HG03139 (cell line): ENCODE data around the gene CEP85L.

Experiments
- ATAC-seq: cut with Tn5 transposase; IDR thresholded peaks from one replicate; pipeline ENCODE4 v1.9.1; 2021; ENCODE audit not compliant: unreplicated experiment

Gene CEP85L

DNA sequence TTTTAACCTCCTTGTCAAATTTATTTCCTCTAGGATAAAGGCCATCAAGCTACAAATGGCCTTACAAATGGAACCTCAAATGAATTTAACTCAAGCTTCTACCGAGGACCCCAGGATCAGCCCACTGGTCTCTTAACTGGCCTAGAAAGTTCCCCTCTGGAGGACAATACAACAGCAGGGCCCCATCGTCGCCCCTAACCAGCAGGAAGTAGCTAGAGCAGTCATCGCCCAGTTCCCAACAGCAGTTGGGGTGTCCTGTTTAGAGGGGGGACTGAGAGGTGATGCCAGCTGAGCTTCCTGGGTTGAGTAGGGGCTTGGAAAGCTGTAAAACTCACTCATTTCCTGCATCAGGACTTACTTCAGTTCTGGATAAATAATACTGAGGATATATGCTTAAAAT, 25.6 kb downstream of the CEP85L start:
- ATAC-seq, result no peak

DNA sequence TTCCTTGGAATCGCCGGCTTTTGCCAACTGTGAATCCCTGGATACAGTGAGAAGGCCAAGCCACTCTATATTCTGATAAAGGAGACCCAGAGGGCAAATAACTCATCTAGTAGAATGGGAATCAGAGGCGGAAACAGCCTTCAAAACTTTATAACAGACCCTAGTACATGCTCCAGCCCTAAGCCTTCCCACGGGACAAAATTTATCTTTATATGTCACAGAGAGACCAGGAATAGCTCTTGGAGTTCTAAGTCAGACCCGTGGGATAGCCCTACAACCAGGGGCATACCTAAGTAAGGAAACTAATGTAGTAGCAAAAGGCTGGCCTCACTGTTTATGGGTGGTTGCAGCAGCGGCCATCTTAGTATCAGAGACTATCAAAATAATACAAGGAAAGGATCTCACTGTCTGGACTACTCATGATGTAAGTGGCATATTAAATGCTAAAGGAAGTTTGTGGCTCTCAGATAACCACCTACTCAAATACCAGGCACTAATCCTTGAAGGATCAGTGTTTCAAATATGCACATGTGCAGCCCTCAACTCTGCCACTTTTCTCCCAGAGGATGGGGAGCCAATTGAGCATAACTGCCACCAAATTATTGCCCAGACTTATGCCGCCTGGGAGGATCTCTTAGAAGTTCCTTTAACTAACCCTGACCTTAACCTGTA, 29.5 kb downstream of the CEP85L start:
- ATAC-seq, result no peak

DNA sequence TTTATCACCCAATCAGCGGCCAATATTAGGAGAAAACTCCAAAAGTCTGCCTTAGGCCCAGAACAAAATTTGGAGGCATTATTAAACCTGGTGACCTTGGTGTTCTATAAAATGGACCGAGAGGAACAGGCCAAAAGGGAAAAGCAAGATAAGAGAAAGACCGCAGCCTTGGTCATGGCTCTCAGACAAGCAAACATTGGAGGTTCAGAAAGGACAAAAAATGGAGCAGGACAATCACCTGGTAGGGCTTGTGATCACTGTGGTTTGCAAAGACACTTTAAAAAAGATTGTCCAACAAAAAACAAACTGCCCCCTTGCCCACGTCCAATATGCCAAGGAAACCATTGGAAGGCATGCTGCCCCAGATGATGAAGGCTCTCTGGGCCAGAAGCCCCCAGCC, 31.2 kb downstream of the CEP85L start:
- ATAC-seq, result no peak

DNA sequence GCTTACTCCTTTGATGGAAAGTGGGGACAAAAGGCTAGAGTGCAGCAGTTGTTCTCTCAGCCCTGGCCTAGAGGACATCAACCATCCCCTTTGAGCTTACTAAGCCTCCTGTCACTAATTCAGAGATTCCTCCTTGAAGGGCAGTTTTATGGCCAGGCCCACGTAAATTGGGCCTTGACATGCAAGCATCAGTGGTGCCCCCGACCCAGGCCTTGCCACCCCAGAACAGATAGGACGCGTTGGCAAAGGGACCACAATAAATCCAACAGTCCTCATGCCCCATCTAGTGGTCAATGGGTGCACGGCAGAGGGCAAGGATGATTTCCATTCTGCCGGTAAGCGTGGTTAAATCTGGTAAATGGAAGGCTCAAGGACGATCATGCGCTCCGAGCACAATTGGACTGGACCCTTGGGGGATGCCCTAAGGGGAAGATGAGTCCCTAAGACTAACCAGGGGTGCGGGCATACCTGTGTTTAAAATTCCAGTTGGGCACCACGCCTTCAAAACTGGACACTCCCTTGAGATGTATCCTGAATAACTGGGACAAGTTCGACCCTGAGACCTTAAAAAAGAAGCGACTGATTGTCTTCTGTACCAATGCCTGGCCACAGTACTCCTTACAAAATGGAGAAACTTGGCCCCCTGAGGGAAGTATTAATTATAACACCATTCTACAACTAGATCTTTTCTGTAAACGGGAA, 32.6 kb downstream of the CEP85L start:
- ATAC-seq, result peak; percentile 75

DNA sequence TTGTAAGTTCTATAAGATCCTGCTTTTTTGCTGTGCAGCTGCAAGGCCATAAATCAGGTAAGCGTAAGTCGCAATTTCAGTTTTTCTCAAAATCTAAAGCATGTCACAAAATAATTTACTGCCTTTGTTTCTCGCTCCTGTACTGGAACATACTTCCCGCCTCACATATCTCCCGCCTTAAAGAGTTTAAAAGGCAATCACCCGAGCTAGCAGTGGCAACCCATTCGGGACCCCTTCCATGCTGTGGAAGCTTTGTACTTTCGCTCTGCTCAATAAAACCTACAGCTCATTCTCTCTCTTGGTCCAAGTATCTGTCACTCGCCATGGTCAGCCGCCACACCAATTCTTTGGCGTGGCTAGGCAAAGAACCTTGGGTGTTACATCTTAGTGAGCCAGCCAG, 34.0 kb downstream of the CEP85L start:
- no peak for ATAC-seq

DNA sequence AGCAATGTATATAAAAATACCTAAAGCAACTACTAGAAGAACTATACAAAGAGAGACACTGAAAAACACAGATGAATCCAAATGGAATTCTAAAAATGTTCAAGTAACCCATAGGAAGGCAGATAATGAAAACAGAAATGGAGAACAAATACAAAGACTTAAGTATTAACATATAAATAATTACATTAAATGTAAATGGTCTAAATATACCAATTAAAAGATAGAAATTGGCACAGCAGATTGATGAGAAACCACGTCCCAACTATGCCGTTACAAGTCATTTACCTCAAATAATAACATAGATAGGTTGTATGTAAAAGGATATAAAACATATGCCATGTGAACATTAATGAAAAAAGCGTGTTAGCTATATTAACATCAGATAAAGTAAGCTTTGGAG, 40.1 kb downstream of the CEP85L start:
- no peak for ATAC-seq

DNA sequence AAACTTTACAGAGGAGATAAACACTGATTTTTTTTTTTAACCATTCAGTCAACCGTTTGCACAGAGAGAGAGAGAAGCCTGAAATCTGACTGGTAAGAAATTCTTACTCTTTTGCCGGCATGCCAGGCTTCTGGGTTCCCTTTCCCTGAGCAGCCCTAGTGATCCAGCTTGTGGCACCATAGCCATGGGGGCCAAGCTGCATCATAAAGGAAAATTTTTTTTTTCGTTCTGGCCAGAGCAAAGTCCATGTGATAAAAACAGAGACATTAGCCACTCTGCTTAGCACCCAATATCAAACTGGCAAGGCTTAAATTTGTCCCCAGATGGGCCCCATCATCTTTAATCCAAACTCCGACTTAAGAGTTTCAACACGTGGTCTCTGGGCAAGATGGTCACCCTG, 44.5 kb downstream of the CEP85L start:
- no peak for ATAC-seq

DNA sequence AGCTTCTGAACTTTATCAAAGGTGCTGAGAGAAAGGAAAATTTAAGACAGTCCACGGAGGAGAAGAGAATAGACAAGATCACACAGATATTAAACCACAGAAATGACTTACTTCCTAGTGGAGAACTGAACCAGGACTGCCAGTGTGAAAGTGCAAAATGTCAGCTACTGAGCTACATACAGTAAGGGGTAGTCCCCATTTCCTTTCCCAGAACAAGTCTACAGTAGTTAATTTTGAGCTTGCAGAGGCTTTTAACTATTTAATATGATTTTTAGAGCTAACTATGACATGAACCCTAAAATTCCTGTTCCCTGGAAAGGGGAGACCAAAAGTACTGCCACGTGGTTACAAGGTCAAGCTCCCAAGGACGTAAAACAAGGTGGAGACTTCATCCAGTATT, 45.1 kb downstream of the CEP85L start:
- ATAC-seq, result no peak

DNA sequence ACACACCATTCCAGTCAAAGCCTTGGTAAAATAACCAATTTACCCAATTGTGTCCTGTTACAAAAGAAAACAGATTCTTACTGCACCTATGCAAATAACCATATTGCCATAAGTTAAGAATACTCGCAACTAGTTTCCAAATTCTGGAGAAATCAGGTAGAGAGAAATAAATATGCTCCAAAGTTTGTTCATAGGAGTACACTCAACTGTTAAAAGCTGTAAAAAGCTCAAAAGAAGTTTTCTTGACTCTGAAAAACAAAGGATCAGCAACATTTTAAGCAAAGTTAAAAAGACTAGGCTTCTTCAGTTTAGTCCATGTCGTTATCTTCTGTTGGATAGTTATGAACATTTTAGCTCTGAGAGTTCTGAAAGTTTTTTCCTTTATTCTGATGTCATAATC, 48.0 kb downstream of the CEP85L start:
- no peak for ATAC-seq

DNA sequence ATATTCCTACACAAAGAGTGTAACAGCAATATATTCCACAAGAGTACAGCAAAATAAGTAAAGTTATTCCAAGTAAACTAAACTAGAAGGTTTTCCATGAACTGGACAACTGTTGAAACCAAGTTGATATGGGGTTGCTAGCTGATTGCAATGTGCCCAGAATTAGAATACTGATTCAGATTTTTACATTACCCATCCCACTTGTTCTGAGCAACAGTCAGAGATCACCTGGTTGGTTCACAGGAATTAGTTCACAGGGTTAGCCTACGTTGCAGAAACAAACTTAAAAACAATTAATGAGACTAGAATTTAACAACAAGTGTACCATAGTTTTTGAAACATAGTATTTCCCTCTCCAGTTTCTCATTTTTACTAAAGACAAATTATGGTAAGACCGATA, 49.1 kb downstream of the CEP85L start:
- no peak for ATAC-seq

DNA sequence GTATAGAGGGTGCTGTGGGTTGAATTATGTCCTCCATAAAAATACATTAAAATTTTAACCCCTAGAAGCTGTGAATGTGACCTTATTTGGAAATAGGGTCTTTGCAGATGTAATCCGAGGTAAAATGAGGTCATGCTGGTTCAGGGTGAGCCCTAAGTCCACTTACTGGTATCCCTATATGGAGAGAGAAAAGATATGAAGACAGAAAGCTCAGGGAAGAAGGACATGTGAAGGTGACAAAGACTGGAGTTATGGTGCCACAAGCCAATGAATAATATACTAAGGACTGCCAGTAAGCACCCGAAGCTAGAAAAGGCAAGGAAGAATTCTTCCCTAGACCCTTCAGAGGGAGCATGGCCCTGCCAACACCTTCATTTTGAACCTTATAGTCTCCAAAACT, 53.1 kb downstream of the CEP85L start:
- ATAC-seq, result no peak

DNA sequence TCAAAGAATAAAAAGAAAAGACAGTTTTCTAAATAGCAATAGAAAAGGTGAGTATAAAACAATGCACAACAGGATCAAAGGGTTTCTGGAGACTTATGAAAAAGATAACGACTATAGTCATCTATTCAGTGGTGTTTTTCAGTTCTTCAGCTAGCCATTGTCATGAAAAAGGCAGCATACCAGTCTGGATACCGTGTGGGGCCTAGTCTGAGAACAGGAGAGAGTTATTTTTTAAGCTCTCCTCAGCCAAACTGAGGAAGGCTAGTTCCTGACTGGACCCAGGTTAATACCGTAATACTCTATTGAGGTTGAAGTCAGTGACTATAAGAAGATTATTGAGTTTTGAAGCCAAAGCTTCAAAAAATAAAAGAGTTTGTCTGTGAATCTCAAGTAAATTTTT, 53.8 kb downstream of the CEP85L start:
- ATAC-seq, result no peak

DNA sequence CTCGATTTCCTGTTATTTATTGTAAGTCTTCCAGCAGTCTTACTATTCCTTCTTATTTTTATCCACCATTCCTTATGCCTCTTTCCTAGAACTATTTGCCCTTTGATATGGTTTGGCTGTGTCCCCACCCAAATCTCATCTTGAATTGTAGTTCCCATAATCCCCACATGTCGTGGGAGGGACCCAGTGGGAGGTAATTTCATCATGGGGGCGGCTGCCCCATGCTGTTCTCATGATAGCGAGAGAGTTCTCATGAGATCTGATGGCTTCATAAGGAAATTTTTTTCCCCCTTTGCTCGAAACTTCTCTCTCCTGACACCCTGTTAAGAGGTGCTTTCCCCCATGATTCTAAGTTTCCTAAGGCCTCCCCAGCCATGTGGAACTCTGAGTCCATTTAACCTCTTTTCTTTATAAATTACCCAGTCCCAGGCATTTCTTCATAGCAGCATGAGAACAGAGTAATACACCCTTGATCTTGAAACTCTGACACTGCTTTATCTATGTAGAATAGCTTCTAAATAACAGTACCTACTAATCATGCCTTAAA, 54.5 kb downstream of the CEP85L start:
- ATAC-seq, result no peak

DNA sequence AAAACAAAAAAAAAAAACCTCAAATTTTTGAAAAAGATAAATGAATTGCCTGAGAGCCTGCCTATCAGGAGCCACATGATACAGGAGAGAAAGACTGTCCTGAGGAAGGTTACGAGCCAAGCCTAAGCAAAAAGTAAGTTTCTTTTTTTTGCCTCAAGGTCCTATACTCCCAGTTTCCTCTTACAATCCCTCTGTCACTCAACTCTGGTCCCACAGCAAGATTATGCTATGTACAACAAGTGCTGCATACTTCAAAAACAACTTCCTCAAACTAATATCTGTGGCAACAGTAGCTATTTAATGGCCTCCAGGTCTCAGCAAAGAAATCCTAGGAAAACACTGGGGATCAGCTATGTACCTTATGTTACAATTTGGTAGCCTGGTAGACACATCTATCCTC, 56.5 kb downstream of the CEP85L start:
- no peak for ATAC-seq

DNA sequence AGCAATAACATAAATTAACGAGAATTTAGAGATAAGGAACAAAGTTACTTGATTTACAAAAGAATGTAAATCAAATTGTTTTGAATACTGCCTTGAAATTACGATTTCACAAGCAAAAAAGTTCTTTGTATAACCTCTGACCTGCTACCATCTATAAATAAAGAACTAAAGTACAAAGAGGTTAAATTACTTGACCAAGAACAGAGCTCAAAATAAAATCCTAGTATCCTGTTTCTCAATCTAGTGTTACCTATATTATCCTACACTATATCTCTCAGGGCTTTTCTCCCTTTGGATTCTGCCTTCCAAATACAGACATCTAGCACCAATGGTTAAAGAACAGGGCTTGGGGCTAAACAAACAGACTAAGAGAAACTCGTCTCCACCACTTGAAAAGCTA, 59.5 kb downstream of the CEP85L start:
- no peak for ATAC-seq

DNA sequence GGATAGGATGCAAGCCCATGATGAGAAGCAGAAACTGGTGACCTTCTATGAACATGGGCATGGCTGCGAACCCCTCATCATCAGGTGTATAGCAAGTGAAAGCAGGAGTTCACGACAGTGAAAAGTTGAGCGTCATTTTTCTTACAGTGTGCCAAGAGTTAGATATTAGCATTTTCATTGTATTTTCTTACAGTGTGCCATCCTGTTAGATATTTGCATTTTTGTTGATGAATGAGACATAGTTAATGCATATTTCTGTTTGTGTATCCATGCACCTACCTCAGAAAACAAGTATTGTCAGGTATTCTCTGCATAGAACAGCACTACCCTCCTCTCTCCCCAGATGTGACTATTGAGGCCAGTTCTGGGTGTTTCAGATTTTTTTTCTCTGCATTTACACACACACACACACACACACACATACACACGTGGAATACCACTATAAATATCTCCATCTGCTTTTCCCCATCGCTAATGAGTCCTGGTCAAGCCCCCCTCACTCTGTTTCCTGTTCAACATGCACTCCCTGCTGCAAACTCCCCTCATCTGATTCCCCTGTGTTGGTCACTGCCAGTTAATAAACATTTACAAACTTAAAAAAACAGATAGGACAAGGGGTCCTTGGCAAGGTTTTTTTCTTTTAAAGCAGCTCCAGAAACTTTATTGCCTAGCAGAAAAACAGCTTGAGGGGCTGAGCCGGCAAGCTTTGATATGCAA, 61.6 kb downstream of the CEP85L start:
- ATAC-seq, result no peak

DNA sequence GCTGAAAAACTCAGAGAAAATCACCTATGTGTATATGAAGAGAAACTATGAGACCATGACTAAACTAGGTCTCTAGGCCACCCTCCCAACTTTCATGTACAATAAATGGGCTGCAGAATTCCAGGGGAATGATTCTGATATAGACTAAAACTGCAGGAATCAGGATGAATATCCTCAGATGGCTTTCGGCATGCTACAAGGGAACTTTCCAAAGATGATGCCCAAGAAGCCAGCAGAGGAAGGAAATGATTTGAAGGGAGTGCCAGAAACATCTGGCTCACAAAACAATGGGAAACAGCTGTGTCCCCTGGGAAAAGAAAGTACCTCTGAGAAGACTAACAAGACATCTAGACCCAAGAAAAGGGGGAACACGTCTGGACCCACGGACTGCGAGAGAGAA, 62.2 kb downstream of the CEP85L start:
- no peak for ATAC-seq

DNA sequence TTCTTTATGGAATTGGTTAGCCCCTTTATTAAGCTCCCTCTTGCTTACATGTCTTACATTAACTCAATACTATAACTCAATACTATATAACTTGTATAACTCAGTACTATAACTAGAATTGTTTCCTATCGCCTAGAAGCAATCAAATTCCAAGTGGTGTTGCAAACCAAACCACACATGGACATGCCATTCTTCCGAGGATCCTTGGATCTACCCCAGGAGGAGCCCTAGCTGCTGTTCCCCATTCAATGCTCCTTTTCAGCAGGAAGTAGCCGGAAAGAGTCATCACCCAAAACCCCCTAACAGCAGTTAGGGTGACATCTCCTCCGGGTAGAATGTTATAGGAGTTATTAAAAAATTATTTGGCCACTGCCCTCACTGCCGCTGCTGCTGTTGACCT, 62.8 kb downstream of the CEP85L start:
- no peak for ATAC-seq

DNA sequence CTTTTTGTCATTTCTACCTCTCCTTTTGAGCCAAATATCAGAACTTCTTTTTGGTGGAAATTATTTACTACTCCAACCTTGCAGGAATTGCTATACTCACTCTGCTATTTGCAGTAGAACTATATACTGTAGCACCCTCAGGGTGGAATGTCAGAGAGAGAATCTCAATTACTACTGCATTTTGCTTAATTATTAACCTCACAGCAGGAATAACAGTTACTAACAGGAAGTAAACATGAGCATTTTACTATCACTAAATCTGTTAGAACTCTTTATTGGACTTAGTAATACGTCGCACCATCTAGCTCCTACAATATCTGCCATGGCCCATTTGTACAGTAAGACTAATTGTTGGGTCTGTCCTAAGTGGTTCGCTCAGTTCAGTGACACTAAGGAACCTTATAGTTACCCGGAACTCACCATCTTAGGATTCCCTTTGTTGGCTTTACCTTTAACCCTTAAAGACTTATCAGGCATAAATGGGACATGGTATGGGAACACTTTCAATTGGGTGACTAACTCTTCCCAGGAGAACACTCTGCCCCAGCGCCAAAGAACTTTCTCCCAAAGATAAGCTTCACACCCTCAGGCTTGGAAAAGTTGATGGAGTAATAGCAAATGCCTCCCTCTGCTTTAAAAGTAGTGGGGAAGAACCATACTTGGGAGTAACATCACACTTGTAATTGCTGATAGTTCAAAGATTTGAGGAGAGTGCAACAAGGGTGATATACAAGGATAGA, 64.5 kb downstream of the CEP85L start:
- no peak for ATAC-seq

DNA sequence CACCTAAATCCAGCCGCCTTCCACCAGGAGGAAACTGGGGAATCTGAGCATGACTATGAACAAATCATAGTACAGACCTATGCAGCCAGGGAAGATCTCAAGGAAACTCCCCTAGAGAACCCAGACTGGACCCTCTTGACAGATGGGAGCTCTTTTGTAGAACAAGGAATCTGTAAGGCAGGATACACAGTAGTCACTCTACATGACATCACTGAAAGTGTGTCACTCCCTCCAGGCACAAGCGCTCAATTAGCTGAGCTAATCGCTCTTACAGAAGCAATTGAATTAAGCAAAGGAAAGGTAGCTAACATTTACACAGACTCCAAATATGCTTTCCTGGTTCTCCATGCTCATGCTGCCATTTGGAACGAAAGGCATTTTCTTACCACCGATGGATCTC, 66.5 kb downstream of the CEP85L start:
- no peak for ATAC-seq

DNA sequence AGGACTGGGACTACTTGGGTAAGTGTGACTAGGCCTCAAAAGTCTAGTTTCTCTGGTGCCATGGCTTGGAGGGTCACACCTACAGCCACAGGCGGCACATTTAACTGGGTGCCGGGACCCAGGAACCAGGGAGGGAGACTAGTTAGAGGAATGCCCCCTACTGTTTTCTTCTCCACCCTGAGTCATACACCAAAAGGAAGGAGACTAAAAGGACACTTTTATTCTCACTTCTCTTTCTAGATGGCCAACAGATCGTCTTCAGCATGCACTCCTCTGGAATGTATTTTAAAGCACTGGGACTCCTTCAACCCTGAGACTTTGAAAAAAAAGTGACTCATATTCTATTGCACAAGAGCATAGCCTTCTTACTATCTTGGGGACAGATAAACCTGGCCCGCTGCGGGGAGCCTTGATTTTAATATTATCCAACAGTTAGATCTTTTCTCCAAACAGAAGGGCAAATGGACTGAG, 69.9 kb downstream of the CEP85L start:
- no peak for ATAC-seq
